Osteocyte (in vitro differentiated cells): ENCODE data around the gene ARFIP1. TPM values are rescaled to one million over a fixed set of nuclear protein-coding genes. Genes with fewer than 3 reads are reported as not detected.

Experiments used
- DNase-seq: peaks from one replicate; pipeline ENCODE4 v3.0.0; 2021; ENCODE audit warnings: mixed read lengths; ENCODE audit not compliant: unreplicated experiment; ENCODE audit errors: extremely low spot score
- H3K27ac Mint-ChIP-seq: one replicate; pipeline ENCODE4 v1.8.0; 2021; ENCODE audit warnings: mild to moderate bottlenecking, mixed read lengths; ENCODE audit not compliant: unreplicated experiment
- H3K27me3 Mint-ChIP-seq: one replicate; pipeline ENCODE4 v1.8.0; 2021; ENCODE audit warnings: mixed read lengths; ENCODE audit not compliant: unreplicated experiment
- H3K36me3 Mint-ChIP-seq: one replicate; pipeline ENCODE4 v1.8.0; 2021; ENCODE audit warnings: mixed read lengths; ENCODE audit not compliant: unreplicated experiment
- H3K4me1 Mint-ChIP-seq: one replicate; pipeline ENCODE4 v1.8.0; 2021; ENCODE audit warnings: mixed read lengths; ENCODE audit not compliant: unreplicated experiment
- H3K4me3 Mint-ChIP-seq: one replicate; pipeline ENCODE4 v1.8.0; 2021; ENCODE audit warnings: mild to moderate bottlenecking, moderate library complexity, mixed read lengths; ENCODE audit not compliant: unreplicated experiment
- H3K9me3 Mint-ChIP-seq: one replicate; pipeline ENCODE4 v1.8.0; 2021; ENCODE audit warnings: mixed read lengths; ENCODE audit not compliant: unreplicated experiment
- CTCF ChIP-seq: fragments of 200-600 bp; sonication (generic); IDR thresholded peaks from 2 replicates; pipeline ENCODE4 v1.5.0; 2021; ENCODE audit warnings: antibody characterized with exemption, mild to moderate bottlenecking, moderate library complexity
- total RNA-seq: library from RNA; stranded (reverse); gene quantifications from 2 replicates; pipeline ENCODE4 v1.2.1, GENCODE V29; 2021

The ARFIP1 gene
- total RNA-seq, 1 donor from 2014 or later, result 41.9 TPM

GRCh38 chr4:152910521-152910920 is 130.8 kb downstream of the ARFIP1 start:
- no peaks in the 10 kb centered on the region for H3K9me3 Mint-ChIP-seq
- no peak for TF ChIP-seq CTCF
- no peak overlapping the region for H3K4me3 Mint-ChIP-seq
- H3K27me3 Mint-ChIP-seq, result no peaks in the 10 kb centered on the region
- peaks cover 24% of the 10 kb centered on the region for H3K36me3 Mint-ChIP-seq
- no peak overlapping the region for H3K27ac Mint-ChIP-seq
- no peak for DNase-seq
- no peaks in the 10 kb centered on the region for H3K4me1 Mint-ChIP-seq

- H3K27ac Mint-ChIP-seq, result no peak overlapping the region
- DNase-seq, result no peak
- H3K36me3 Mint-ChIP-seq, result peaks cover 23% of the 10 kb centered on the region
- no peaks in the 10 kb centered on the region for H3K27me3 Mint-ChIP-seq
- TF ChIP-seq CTCF, result no peak
- H3K4me3 Mint-ChIP-seq, result no peak overlapping the region
- peaks cover 3% of the 10 kb centered on the region for H3K4me1 Mint-ChIP-seq
- peaks cover 18% of the 10 kb centered on the region for H3K9me3 Mint-ChIP-seq
Observed at GRCh38 chr4:152917543-152918395, 138.0 kb downstream of the ARFIP1 start.

- Mint-ChIP-seq H3K4me3 (no peak overlapping the region), H3K9me3 (peaks cover 18% of the 10 kb centered on the region), H3K27me3 (no peaks in the 10 kb centered on the region), H3K36me3 (peaks cover 23% of the 10 kb centered on the region), H3K27ac (no peak overlapping the region), H3K4me1 (peaks cover 3% of the 10 kb centered on the region)
- DNase-seq, result no peak
- TF ChIP-seq CTCF, result no peak
Observed at GRCh38 chr4:152919826-152920225, 140.1 kb downstream of the ARFIP1 start.

- Mint-ChIP-seq H3K27me3 (no peaks in the 10 kb centered on the region), H3K36me3 (peaks cover 23% of the 10 kb centered on the region), H3K27ac (no peak overlapping the region), H3K4me1 (peaks cover 4% of the 10 kb centered on the region), H3K4me3 (no peak overlapping the region), H3K9me3 (peaks cover 18% of the 10 kb centered on the region)
- DNase-seq, result no peak
- no peak for TF ChIP-seq CTCF
Observed at GRCh38 chr4:152920768-152921167, 141.0 kb downstream of the ARFIP1 start.

- no peak for TF ChIP-seq CTCF
- Mint-ChIP-seq H3K9me3 (peaks cover 18% of the 10 kb centered on the region), H3K27ac (no peak overlapping the region), H3K36me3 (peaks cover 23% of the 10 kb centered on the region), H3K4me1 (peaks cover 3% of the 10 kb centered on the region), H3K27me3 (no peaks in the 10 kb centered on the region), H3K4me3 (no peak overlapping the region)
- DNase-seq, result no peak
Observed at GRCh38 chr4:152921284-152921683, 141.5 kb downstream of the ARFIP1 start.
